ENCODE results near the gene PEX19. TPM values are rescaled to one million over a fixed set of nuclear protein-coding genes. Genes with fewer than 3 reads are reported as not detected.
A peak's percentile ranks its signal among the peaks of the same experiment; 100 is the strongest.

PEX19 gene
- total and polyA plus RNA-seq, 9 donors, result 38.9 to 139 (median 70.6) TPM

GRCh38 chr1:160251687-160252526 is 33.0 kb downstream of the PEX19 start:
- Histone ChIP-seq H3K27ac (no peak overlapping the region), H3K9me3 (no peaks in the 10 kb centered on the region), H3K4me1 (ENCODE audit: insufficient read depth) (peaks cover 1% of the 10 kb centered on the region), H3K27me3 (no peaks in the 10 kb centered on the region), H3K4me3 (no peak overlapping the region), H3K36me3 (no peaks in the 10 kb centered on the region)
- DNase-seq, result peak; percentile 56 to 81 (median 64)
- intact Hi-C loops (cut with DNase I), result loop anchor here in 3 of 4 donors (5.0 to 10.0 kb wide), 4 partner anchors 57 to 157 kb away; partner anchors contain the start of genes CASQ1 (in 3 of the 3) and IGSF8 (in 1 of the 3)
- 67 to 73% (median 73%) methylated on average over 5 of the region's 5 CpGs for WGBS, 3 donors
- no peak for TF ChIP-seq EP300 (IDR thresholded peaks at IDR 0.05)
- TF ChIP-seq POLR2A (IDR thresholded peaks at IDR 0.05), result no peak
- peak in 2 of 3 donors; percentile 67 to 80 for TF ChIP-seq CTCF (IDR thresholded peaks at IDR 0.05)

GRCh38 chr1:160251011-160251410 is 33.9 kb downstream of the PEX19 start:
- Histone ChIP-seq H3K4me3 (no peak overlapping the region), H3K27me3 (no peaks in the 10 kb centered on the region), H3K4me1 (ENCODE audit: insufficient read depth) (no peaks in the 10 kb centered on the region), H3K36me3 (no peaks in the 10 kb centered on the region), H3K9me3 (no peaks in the 10 kb centered on the region), H3K27ac (no peak overlapping the region)
- intact Hi-C loops (cut with DNase I), result loop anchor here in 3 of 4 donors (5.0 to 10.0 kb wide), 4 partner anchors 56 to 156 kb away; partner anchors contain the start of genes CASQ1 (in 3 of the 3) and IGSF8 (in 1 of the 3)
- no peak for TF ChIP-seq CTCF (IDR thresholded peaks at IDR 0.05)
- no peak for TF ChIP-seq POLR2A (IDR thresholded peaks at IDR 0.05)
- TF ChIP-seq EP300 (IDR thresholded peaks at IDR 0.05), result no peak
- no peak for DNase-seq

GRCh38 chr1:160247053-160247452 is 37.9 kb downstream of the PEX19 start:
- TF ChIP-seq POLR2A (IDR thresholded peaks at IDR 0.05) (no peak), EP300 (IDR thresholded peaks at IDR 0.05) (no peak), CTCF (IDR thresholded peaks at IDR 0.05) (no peak)
- WGBS, 3 donors, result 83 to 95% (median 94%) methylated on average over 1 of the region's 1 CpG
- Histone ChIP-seq H3K27ac (no peak overlapping the region), H3K27me3 (no peaks in the 10 kb centered on the region), H3K9me3 (no peaks in the 10 kb centered on the region), H3K4me3 (no peak overlapping the region), H3K36me3 (no peaks in the 10 kb centered on the region), H3K4me1 (ENCODE audit: insufficient read depth) (no peaks in the 10 kb centered on the region)
- intact Hi-C loops (cut with DNase I), result no loop called here
- no peak for DNase-seq

- no peak overlapping the region for H3K27ac ChIP-seq
- H3K36me3 ChIP-seq, result no peaks in the 10 kb centered on the region
- H3K9me3 ChIP-seq, result no peaks in the 10 kb centered on the region
- no peaks in the 10 kb centered on the region for H3K4me1 ChIP-seq (ENCODE audit: insufficient read depth)
- no peak overlapping the region for H3K4me3 ChIP-seq
- H3K27me3 ChIP-seq, result no peaks in the 10 kb centered on the region
- no peak for TF ChIP-seq CTCF (IDR thresholded peaks at IDR 0.05)
- 92 to 95% (median 94%) methylated on average over 1 of the region's 1 CpG for WGBS, 3 donors
- intact Hi-C loops (cut with DNase I), result no loop called here
- DNase-seq, result no peak
These were observed 39.5 kb downstream of the PEX19 start for GRCh38 chr1:160245434-160245833.
